ENCODE measurements around the gene PIM1.

PIM1 gene

DNA sequence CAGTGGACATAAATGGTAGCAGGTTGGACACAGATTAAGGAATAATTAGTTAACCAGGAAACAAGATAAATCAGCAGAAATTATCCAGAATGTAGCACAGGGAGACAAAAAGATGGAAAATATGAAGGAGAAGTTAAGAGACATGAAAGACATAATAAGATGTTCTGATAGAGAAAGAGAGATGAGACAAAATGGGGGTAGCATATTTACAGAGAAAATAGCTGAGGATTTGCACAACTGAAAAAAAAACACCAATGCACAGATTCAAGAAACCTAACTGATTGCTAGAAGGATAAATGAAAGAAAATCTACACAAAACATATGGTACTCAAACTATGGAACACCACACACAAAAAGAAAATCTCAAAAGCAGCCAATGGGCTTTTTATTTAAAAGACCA, 53.0 kb downstream of the PIM1 start:
- no peak for DNase-seq (ENCODE audit: low spot score)

Measured in pons (tissue), 1 donor.